ENCODE results near the gene ZNF385B.
"Not testable (repeated sequence)": the region's sequence is repeated elsewhere in the genome, so short reads cannot be mapped to it uniquely, and the experiment has no call there.

ZNF385B gene

DNA sequence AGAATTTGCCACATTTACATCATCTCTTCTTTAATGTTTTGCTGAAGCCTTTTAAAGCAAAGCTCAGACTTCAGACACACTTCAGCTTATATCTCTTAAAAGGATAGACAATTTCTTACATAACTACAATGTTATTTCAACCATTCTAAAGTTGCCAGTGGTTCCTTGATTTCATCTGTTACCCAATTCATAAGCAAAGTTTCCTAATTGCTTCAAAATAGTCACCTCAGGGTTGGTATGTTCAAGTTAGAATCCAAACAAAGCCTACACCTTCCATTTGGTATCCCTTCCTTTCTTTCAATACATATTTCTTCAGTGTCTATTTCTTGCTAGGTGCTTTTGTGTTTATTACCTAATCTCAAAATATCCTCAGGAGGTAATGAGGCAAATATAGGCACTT is 60.6 kb downstream of the ZNF385B start:
- no peak for DNase-seq

- DNase-seq: no peak
Measured at GRCh38 chr2:179796213-179797007, 65.0 kb downstream of the ZNF385B start.

GRCh38 chr2:179793902-179794301 is 67.5 kb downstream of the ZNF385B start:
- no peak for DNase-seq

- no peak for DNase-seq
Measured at GRCh38 chr2:179793238-179793637, 68.2 kb downstream of the ZNF385B start.

DNA sequence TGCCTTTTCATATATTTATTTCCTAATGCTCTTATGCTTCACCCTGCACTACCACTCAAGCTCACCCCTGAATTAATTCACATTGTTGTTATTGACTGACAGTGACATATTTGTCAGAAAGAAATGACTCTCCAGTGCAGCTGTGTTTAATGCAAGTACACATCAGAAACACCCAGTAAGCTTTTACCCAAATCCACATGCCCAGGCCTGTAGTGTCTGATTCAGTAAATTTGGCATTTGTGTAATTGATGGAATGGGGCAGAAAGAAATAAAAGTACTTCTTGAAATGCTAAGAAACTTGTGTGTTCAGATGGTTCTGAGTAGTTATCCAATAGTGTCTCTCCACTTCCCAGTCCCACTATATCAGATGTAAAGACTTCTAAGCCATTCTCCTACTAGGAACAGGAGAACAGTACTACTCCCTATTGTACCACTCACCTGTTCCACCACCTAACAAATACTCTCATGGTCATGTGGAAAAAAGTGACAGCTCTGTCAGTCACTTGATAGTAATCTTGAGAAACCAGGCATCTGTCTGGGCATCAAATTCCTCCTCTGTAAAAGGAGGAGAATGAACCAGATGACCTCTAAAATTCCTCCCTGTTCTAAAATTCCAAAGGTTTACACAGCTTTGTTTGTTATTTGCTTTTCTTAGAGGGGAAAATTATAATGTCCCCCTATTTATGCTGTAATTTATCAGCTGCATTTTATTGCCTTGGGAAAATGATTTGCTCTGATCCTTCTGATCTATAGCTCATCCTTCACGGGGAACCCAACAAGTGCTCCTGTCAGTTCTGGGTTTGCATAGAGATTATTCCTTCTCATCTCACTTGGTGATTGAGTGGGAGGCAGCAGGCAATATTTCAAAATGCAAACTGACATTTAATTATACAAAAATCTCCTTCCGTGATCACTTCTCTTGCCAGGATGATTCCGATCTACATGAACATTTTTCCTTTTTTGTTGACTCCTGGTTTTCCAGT is 70.9 kb downstream of the ZNF385B start:
- DNase-seq: no peak

DNA sequence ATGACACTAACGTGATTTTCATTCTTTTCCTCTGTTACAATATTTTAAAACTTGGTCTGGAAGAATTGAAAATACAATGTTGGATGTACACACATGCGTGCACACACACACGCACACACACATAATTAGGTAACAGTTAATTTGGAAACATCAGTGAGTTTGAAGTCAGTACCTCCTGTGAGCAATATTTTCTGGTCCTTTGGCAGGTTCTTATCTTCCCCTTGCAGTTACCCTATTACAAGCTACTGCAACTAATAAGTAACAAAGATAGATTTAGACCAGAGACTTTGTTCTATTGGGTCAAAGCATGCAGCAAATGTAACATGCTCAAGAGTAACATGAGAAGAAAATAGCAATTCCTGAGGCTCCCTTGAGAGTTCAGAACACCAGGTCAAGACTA is 73.3 kb downstream of the ZNF385B start:
- DNase-seq: no peak

GRCh38 chr2:179787601-179788000 is 73.8 kb downstream of the ZNF385B start:
- DNase-seq: no peak

DNA sequence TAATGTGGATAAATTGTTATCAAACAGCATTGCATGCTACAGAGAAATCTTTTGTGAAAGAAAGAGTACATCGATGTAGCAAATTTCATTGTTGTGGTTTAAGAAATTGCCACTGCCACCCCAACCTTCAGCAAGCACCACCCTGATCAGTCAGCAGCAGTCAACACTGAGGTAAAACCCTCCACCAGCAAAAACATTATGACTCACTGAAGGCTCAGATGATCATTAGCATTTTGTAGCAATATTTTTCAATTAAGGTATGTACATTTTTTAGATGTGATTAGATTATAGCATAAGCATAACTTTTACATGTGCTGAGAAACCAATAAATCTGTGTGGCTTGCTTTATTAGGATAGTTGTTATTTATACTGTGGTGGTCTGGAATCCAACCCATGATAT is 75.5 kb downstream of the ZNF385B start:
- no peak for DNase-seq

DNA sequence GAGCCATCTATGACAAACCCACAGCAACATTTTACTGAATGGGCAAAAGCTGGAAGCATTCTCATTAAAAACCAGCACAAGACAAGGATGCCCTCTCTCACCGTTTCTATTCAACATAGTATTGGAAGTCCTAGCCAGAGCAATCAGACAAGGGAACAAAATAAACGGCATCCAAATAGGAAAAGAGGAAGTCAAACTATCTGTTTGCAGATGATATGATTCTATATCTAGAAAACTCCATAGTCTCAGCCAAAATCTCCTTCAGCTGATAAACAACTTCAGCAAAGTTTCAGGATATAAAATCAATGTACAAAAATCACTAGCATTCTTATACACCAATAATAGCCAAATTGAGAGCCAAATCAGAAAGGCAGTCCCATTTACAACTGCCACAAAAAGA is 79.1 kb downstream of the ZNF385B start:
- DNase-seq: not testable (repeated sequence)

DNA sequence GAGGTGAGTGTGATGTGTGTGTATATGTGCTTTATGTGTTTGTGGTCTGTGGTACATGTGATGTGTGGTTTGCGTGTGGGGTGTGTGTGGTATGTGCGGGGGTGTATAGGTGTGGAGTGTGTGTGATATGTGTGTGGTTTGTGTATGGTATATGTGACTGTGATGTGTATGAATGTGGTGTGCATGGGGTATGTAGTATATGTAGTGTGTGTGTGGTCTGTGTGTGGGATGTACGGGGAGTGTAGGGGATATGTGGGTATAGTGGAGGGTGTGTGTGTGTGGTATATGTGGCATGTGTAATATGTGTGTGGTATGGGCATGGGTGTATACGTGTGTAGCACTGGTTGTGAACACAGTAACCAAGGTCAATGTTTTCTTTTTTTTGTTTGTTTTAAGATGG is 87.4 kb downstream of the ZNF385B start:
- DNase-seq: no peak

DNA sequence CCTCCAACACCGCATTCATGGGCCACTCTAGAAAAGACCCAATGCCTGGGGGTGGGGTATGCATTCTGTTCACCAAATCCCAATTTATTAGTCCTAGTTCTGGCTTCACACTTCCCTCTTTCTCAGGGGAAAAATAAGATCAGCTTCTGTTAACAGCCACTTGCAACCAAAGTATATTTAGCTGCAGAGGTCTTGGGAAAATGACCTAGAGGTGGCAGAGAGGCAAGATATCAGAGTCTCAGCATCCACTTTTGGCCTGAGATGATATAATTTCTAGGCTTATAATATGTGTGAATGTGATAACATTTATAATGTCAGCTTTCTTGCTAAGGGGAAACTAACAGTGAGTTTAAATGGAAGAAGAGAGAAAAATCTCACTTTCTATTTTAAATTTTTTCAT is 89.1 kb downstream of the ZNF385B start:
- no peak for DNase-seq

- no peak for DNase-seq
Measured at GRCh38 chr2:179771791-179772190, 89.6 kb downstream of the ZNF385B start.

- no peak for DNase-seq
Measured at GRCh38 chr2:179770029-179770428, 91.4 kb downstream of the ZNF385B start.

- DNase-seq: no peak
Measured at GRCh38 chr2:179769323-179769722, 92.1 kb downstream of the ZNF385B start.

DNA sequence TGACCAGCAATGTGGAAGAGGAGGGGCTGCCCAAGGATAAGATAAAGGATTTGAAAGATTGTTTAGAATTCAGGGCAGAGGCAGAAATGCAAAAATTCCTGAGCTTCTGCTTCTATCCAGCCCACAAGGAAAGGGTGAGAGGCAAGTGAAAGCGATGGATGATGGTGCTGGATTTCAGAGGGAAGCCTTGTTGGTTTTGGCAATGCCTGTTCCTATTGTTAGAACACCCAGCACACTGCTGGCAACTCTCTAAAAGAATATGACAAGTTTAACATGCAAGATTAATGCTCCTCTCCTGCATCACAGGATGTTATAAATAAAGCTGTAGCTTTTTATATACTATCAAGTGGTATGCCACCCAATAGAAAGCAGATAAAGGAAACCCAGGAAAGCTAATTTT is 92.6 kb downstream of the ZNF385B start:
- DNase-seq: no peak

DNA sequence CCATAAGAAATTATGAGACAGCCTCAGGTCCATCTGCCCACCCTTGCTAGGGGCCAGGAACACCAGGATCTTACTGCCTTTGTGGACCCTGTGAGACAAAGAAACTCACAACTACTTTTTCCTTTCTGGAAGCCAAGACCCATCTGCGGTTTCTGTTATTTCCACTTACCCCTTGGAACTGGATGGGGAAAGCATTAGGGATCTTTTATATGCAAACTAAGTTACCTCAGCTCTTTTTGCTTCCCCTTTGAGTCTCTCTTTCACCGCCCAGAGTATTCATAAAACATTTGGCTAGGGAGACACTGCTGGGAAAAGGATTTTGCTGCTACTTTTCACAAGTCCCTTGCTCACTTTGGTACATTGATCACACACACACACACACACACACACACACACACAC is 95.7 kb downstream of the ZNF385B start:
- DNase-seq: no peak

DNA sequence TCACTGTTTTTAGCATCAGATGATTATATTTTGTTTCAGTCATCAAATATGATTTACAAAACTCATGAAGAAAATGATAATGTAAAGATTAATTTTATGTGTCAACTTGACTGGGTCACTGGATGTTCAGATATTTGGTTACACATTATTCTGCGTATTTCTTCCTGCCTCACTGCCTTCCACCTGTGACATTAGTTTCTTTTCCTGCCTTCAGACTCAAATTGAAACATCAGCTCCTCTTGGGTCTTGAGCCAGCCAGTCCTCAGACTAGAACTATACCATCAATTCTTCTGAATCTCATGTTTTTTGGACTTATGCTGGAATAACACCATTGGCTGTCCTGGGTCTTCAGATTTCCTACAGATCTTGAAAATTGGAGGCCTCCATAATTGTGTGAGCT is 96.7 kb downstream of the ZNF385B start:
- DNase-seq: no peak

DNA sequence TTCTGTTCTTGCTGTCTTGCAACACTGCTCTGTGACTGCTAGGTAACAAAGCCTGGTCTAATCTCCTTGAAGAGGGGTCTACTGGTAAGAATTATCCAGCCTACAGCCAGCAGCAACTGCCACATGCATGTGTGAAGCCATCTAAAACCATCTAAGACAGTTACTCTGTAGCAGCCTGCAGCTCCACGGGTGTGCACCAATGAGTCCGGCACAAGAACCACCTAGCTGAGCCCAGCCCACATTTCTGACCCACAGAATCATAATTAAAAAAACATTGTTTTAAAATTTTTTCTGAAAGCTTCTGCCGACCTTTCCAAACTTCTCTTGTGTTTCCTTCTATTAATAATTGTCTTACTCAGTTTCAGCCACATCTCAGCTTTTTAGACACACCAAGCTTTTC is 102.8 kb downstream of the ZNF385B start:
- DNase-seq: no peak

- no peak for DNase-seq
Measured at GRCh38 chr2:179751163-179751809, 110.1 kb downstream of the ZNF385B start.

GRCh38 chr2:179749210-179749609 is 112.2 kb downstream of the ZNF385B start:
- DNase-seq: no peak

- DNase-seq: no peak
Measured at GRCh38 chr2:179746981-179747380, 114.4 kb downstream of the ZNF385B start.

GRCh38 chr2:179745635-179746256 is 115.7 kb downstream of the ZNF385B start:
- no peak for DNase-seq

- no peak for DNase-seq
Measured at GRCh38 chr2:179744401-179744800, 117.0 kb downstream of the ZNF385B start.

Data from activated CD4-positive, CD25-positive, alpha-beta regulatory T cell treated with anti-CD3 and anti-CD28 coated beads, Interleukin-2, amount 50 U/mL, for 72 hours (primary cell).